PFSK-1 (cell line): ENCODE measurements around the gene FOXJ3.

Experiments
- FOXP2 ChIP-seq: optimal IDR thresholded peaks from 2 replicates; pipeline ENCODE3; 2011; ENCODE audit warnings: borderline replicate concordance, control low read depth, inconsistent platforms; ENCODE audit not compliant: insufficient read depth; ENCODE audit errors: extremely low read length, extremely low read depth
- POLR2AphosphoS5 ChIP-seq: IDR thresholded peaks from 2 replicates; pipeline ENCODE4 v1.6.1; 2012; ENCODE audit warnings: low read depth, mild to moderate bottlenecking, control low read depth, low read length, moderate library complexity
- SIN3A ChIP-seq: IDR thresholded peaks from 2 replicates; pipeline ENCODE4 v1.6.1; 2012; ENCODE audit warnings: mild to moderate bottlenecking, low read length, moderate library complexity, borderline replicate concordance; ENCODE audit not compliant: insufficient read depth
- TAF1 ChIP-seq: IDR thresholded peaks from 2 replicates; pipeline ENCODE4 v1.6.1; 2012; ENCODE audit warnings: low read length, control low read depth, borderline replicate concordance; ENCODE audit not compliant: insufficient read depth
- TF ChIP-seq, protein P1 (sequence below), 2 experiments: IDR thresholded peaks; 2 replicates each; pipeline versions ENCODE4 v1.6.1 to v1.8.0; 2011 to 2012; ENCODE audit warnings: low read depth in 2 of 2, low read length in 2 of 2, control low read depth in 1 of 2, inconsistent platforms in 1 of 2, mild to moderate bottlenecking in 1 of 2, moderate library complexity in 1 of 2; ENCODE audit not compliant: insufficient read depth in 1 of 2

Gene FOXJ3

DNA sequence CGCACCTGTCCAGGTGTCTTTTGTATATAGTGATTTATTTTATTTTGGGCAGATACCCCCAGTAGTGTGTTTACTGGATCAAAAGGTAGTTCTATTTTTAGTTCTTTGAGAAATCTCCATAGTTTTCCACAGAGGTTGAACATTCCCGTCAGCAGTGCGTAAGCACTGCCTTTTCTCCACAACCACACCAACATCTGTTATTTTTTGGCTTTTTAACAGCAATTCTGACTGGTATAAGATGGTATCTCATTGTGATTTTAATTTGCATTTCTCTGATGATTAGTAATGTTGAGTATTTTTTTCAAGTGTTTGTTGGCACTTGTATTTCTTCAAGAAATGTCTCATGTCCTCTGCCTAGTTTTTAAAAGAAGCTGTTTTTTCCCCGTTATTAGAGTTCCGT is 39.2 kb downstream of the FOXJ3 start:
- TF ChIP-seq, protein P1, sequence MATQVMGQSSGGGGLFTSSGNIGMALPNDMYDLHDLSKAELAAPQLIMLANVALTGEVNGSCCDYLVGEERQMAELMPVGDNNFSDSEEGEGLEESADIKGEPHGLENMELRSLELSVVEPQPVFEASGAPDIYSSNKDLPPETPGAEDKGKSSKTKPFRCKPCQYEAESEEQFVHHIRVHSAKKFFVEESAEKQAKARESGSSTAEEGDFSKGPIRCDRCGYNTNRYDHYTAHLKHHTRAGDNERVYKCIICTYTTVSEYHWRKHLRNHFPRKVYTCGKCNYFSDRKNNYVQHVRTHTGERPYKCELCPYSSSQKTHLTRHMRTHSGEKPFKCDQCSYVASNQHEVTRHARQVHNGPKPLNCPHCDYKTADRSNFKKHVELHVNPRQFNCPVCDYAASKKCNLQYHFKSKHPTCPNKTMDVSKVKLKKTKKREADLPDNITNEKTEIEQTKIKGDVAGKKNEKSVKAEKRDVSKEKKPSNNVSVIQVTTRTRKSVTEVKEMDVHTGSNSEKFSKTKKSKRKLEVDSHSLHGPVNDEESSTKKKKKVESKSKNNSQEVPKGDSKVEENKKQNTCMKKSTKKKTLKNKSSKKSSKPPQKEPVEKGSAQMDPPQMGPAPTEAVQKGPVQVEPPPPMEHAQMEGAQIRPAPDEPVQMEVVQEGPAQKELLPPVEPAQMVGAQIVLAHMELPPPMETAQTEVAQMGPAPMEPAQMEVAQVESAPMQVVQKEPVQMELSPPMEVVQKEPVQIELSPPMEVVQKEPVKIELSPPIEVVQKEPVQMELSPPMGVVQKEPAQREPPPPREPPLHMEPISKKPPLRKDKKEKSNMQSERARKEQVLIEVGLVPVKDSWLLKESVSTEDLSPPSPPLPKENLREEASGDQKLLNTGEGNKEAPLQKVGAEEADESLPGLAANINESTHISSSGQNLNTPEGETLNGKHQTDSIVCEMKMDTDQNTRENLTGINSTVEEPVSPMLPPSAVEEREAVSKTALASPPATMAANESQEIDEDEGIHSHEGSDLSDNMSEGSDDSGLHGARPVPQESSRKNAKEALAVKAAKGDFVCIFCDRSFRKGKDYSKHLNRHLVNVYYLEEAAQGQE (IDR thresholded peaks at IDR 0.05; ENCODE audit: insufficient read depth in 1 of 2, low read depth in 2 of 2, low read length in 2 of 2): no peak
- no peak for TF ChIP-seq POLR2AphosphoS5
- TF ChIP-seq FOXP2: no peak

DNA sequence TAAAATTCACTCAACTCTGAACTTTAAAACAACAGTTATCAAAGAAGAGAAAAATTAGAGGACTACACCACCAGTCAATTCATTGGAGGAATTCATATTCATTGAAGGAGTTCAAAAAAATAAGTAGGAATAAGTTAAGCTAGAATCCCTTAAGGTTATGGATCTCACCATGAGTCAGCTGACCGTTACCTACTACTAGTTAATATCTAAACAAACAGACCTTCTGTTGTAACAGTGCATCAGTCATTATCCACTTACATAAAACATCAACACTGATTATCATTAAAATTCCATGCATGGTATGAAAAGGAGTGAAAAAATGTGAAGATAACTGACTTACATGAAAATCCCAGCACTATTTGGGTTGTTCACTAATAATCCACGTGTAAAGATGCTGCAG is 44.9 kb downstream of the FOXJ3 start:
- TF ChIP-seq FOXP2 (no peak), SIN3A (no peak)

DNA sequence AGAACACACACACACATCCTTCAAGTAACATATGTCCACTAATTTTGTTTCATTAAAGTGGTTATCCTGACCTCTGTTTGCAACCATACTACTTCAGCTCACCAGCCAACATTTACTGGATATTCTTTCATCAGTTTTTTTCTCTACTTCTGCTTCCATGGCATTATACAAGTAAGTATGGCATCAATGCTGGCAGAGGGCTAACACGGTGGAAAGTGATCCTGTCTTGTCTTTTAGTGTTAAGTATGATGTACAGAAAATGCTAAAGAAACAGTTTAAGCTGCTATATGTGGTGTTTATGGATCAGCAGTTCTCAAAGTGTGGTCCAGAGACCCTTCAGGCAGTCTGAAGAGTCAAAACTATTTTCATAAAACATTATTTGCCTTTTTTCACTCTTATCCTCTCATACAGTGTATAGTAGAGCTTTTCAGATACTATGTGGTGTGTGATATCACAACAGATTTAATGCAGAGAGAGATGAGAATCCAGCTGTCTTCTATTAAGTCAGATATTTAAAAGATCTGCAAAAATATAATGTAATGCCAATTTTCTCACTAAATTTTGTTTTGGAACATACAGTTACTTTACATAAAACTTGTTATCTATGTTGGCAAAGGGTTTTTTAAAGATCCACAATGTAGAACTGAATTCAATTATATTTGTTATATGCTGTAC is 46.6 kb downstream of the FOXJ3 start:
- no peak for TF ChIP-seq FOXP2
- no peak for TF ChIP-seq SIN3A
- TF ChIP-seq TAF1: no peak
- TF ChIP-seq POLR2AphosphoS5: no peak
- TF ChIP-seq, protein P1 (IDR thresholded peaks at IDR 0.05; ENCODE audit: insufficient read depth in 1 of 2, low read depth in 2 of 2, low read length in 2 of 2): no peak

DNA sequence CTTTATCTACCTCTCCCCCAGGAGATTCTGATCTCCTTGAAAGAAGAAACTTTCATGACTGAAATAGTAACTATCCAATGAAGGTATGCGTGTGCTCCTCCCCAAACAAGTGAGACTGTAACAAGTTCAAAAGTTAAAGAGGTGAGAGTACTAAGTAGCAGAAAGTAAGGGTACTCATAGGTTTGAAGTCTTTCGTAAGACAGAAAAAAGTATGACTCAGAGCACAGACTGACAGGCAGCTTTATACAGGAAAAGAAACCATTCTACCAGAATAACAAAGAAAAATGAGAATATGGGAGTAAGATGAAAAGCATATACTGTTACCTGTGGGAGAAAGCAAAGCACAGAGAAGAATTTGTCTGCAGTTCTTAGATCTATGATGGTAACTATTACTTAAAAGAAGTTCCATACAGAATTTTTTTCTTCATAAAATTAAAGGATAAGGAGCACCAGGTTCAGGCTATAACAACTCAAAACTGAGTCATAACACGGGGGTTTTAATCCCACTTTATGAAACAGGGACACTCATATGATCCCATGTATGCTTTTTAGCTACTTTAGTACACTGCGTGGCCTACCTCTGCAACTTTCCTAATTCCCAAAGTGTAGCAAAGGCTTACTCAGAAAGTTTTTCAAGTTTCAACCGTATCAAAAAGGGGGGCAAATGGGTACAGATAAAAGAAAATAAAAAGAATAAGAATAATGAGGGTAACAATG is 52.0 kb downstream of the FOXJ3 start:
- TF ChIP-seq, protein P1 (IDR thresholded peaks at IDR 0.05; ENCODE audit: insufficient read depth in 1 of 2, low read depth in 2 of 2, low read length in 2 of 2): no peak
- TF ChIP-seq POLR2AphosphoS5 (no peak), FOXP2 (no peak), TAF1 (no peak)

DNA sequence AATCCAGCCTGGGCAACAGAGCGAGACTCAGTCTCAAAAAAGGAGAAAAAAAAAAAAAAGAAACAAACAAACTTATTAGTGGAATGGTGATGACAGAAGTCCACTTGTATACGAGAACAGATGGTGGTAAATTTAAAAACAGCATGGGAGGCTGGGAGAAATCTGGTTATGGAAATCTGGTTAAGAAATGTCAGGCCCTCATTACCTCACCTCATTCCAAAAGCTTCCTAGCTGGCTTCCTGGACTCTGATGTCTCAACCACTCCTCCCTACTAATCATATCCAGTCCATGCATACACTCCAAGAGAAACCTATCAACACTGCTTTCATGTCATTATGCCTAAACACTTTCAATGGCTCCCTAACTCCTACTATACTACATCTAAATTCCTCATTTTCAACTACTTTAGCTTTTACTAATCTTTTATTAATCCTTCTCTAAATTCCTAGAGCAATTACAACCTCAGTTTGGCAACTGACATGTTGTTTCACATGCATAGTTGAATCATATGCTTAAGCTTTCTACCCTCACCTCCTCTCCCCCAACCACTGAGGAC is 52.9 kb downstream of the FOXJ3 start:
- no peak for TF ChIP-seq TAF1
- TF ChIP-seq, protein P1 (IDR thresholded peaks at IDR 0.05; ENCODE audit: insufficient read depth in 1 of 2, low read depth in 2 of 2, low read length in 2 of 2): no peak
- TF ChIP-seq FOXP2: no peak
- TF ChIP-seq SIN3A: no peak
- no peak for TF ChIP-seq POLR2AphosphoS5
